Keratinocyte (primary cell): ENCODE results near the gene ASZ1. TPM values are rescaled to one million over a fixed set of nuclear protein-coding genes. Genes with fewer than 3 reads are reported as not detected.

Experiments
- DNase-seq: peaks from one replicate; pipeline ENCODE4 v3.0.0-alpha.2; 2011; ENCODE audit warnings: low read depth, missing footprints, low spot score
- FAIRE-seq: peaks from 2 replicates; lab custom pipeline; 2011; peaks lifted over from hg19 to GRCh38; lab: Jason Lieb, UNC
- H2AFZ ChIP-seq: 2 replicates; pipeline ENCODE4 v1.6.0; 2012; ENCODE audit warnings: low read length, control low read depth, inconsistent platforms; ENCODE audit not compliant: control insufficient read depth
- H3K27ac ChIP-seq: 2 replicates; pipeline ENCODE4 v1.5.1; 2011; ENCODE audit warnings: low read length; ENCODE audit not compliant: control insufficient read depth, insufficient read depth
- H3K27me3 ChIP-seq: 3 replicates; pipeline ENCODE4 v1.6.0; 2011; ENCODE audit warnings: low read length; ENCODE audit not compliant: control insufficient read depth, insufficient read depth; ENCODE audit errors: extremely low read depth
- H3K36me3 ChIP-seq, 2 experiments: 2 replicates in 1 of 2; 3 replicates in 1 of 2; pipeline ENCODE4 v1.5.1; 2011; ENCODE audit warnings: low read length in 2 of 2, mild to moderate bottlenecking in 1 of 2; ENCODE audit not compliant: control insufficient read depth in 2 of 2, insufficient read depth in 2 of 2; ENCODE audit errors: extremely low read depth in 1 of 2
- H3K4me1 ChIP-seq: 3 replicates; pipeline ENCODE4 v1.5.1; 2011; ENCODE audit warnings: low read length; ENCODE audit not compliant: control insufficient read depth, insufficient read depth; ENCODE audit errors: extremely low read depth
- H3K4me2 ChIP-seq: 3 replicates; pipeline ENCODE4 v1.6.0; 2011; ENCODE audit warnings: low read depth, low read length; ENCODE audit not compliant: control insufficient read depth, insufficient read depth; ENCODE audit errors: extremely low read depth
- H3K4me3 ChIP-seq, 3 experiments: fragments of 200-600 bp in 1 of 3; sonication (generic) in 1 of 3; 2 replicates in 2 of 3; 3 replicates in 1 of 3; pipeline ENCODE4 v1.5.1; 2011 to 2016; ENCODE audit warnings: low read length in 3 of 3, mild to moderate bottlenecking in 3 of 3, control low read depth in 2 of 3, inconsistent platforms in 1 of 3, low read depth in 1 of 3, mixed read lengths in 1 of 3, mixed run types in 1 of 3, moderate library complexity in 1 of 3; ENCODE audit not compliant: control insufficient read depth in 2 of 3, insufficient read depth in 2 of 3; ENCODE audit errors: extremely low read depth in 1 of 3
- H3K79me2 ChIP-seq: 2 replicates; pipeline ENCODE4 v1.6.0; 2012; ENCODE audit warnings: low read length; ENCODE audit not compliant: control insufficient read depth, insufficient read depth
- H3K9ac ChIP-seq: 3 replicates; pipeline ENCODE4 v1.6.0; 2011; ENCODE audit warnings: low read length; ENCODE audit not compliant: control insufficient read depth, insufficient read depth; ENCODE audit errors: extremely low read depth
- H3K9me1 ChIP-seq: 3 replicates; pipeline ENCODE4 v1.6.0; 2011; ENCODE audit warnings: low read length; ENCODE audit not compliant: control insufficient read depth, insufficient read depth; ENCODE audit errors: extremely low read depth
- H3K9me3 ChIP-seq: 2 replicates; pipeline ENCODE4 v1.5.1; 2012; ENCODE audit warnings: low read depth, low read length; ENCODE audit not compliant: control insufficient read depth
- H4K20me1 ChIP-seq: 3 replicates; pipeline ENCODE4 v1.6.0; 2011; ENCODE audit warnings: low read length; ENCODE audit not compliant: control insufficient read depth, insufficient read depth; ENCODE audit errors: extremely low read depth
- EZH2 ChIP-seq: IDR thresholded peaks from one replicate; pipeline ENCODE4 v1.6.1; 2012; ENCODE audit warnings: inconsistent platforms, mild to moderate bottlenecking, low read length, moderate library complexity
- dilution Hi-C: fragments of 300-500 bp; cut with MboI; formaldehyde crosslinking; loops from one replicate; pipeline ENCODE4 v1.7.0; 2020; ENCODE audit warnings: low sequenced_read_pairs; ENCODE audit not compliant: extremely low pct_ligation_motif_present
- polyA plus RNA-seq, 5 experiments: library from polyadenylated mRNA; depleted of rRNA in 3 of 5; stranded (reverse) in 3 of 5; stranded (forward) in 1 of 5; unstranded in 1 of 5; fragments of >200 nt; gene quantifications; 1 replicate in 1 of 5; 2 replicates in 3 of 5; 3 replicates in 1 of 5; pipeline versions ENCODE4 v1.2.1 to v1.2.3, GENCODE V29; 2011 to 2012; ENCODE audit warnings: missing spikeins in 2 of 5, low read depth in 1 of 5, low replicate concordance in 1 of 5
- TF ChIP-seq, protein P1 (sequence below), 3 experiments: IDR thresholded peaks in 1 of 3; conservative IDR thresholded peaks in 1 of 3; optimal IDR thresholded peaks in 1 of 3; 2 replicates in 2 of 3; 3 replicates in 1 of 3; pipeline versions ENCODE3 to v1.5.1; 2011; ENCODE audit warnings: low read length in 3 of 3, mild to moderate bottlenecking in 3 of 3, moderate library complexity in 2 of 3, control low read depth in 1 of 3, inconsistent platforms in 1 of 3; ENCODE audit not compliant: insufficient read depth in 2 of 3; ENCODE audit errors: extremely low read depth in 1 of 3

Gene ASZ1
- polyA plus RNA-seq, 1 donor (not counting 4 experiments of a cell fraction or from before 2014, with no cell fraction given): not detected

DNA sequence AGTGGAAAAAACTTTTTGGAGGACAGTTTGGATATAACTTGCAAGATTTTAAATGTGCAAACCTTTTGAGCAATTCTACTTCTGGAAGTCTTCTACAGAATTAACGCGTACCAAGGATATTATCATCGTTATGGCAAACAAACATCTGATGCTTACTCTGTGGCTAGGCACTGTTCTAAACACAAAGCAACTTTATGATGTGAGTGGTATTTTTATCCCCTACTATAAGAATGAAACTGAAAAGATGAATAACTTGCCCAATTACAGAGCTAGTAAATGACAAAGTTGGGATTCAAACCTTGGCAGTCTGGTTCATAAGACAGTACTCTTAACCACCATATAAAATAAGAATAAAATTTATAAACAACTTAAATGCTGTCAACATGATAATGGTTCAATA, 15.8 kb downstream of the ASZ1 start:
- dilution Hi-C loops: no loop called here
- FAIRE-seq: no peak
- no peaks in the 10 kb centered on the region for H3K36me3 ChIP-seq

DNA sequence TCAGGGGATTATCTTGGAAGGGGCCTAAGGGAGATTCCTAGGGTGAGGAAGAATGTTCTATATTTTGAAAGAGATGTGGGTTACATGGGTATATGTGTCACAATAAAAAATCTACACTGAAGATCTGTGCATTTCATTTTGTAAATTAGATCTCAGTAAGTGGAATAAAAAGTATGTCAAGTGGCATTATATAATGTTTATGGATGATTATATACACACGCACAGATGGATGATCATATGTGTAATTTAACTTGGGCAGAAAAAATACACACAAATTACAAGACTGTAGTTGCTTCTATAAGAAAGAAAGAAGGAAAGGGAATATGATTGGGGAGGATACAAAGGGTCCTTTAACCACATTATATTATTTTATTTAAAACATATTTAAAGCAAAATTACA, 18.5 kb downstream of the ASZ1 start:
- H3K27me3 ChIP-seq: no peaks in the 10 kb centered on the region
- no peaks in the 10 kb centered on the region for H3K9me1 ChIP-seq
- no peak for FAIRE-seq
- H2AFZ ChIP-seq: no peak overlapping the region
- no peak overlapping the region for H3K9ac ChIP-seq
- no peaks in the 10 kb centered on the region for H3K9me3 ChIP-seq
- no peaks in the 10 kb centered on the region for H3K36me3 ChIP-seq
- dilution Hi-C loops: no loop called here
- no peak overlapping the region for H3K4me2 ChIP-seq
- DNase-seq: no peak
- H3K4me3 ChIP-seq: no peak overlapping the region
- H3K4me1 ChIP-seq: no peaks in the 10 kb centered on the region
- H3K27ac ChIP-seq: no peak overlapping the region
- no peaks in the 10 kb centered on the region for H4K20me1 ChIP-seq
- no peak for TF ChIP-seq EZH2
- TF ChIP-seq, protein P1, sequence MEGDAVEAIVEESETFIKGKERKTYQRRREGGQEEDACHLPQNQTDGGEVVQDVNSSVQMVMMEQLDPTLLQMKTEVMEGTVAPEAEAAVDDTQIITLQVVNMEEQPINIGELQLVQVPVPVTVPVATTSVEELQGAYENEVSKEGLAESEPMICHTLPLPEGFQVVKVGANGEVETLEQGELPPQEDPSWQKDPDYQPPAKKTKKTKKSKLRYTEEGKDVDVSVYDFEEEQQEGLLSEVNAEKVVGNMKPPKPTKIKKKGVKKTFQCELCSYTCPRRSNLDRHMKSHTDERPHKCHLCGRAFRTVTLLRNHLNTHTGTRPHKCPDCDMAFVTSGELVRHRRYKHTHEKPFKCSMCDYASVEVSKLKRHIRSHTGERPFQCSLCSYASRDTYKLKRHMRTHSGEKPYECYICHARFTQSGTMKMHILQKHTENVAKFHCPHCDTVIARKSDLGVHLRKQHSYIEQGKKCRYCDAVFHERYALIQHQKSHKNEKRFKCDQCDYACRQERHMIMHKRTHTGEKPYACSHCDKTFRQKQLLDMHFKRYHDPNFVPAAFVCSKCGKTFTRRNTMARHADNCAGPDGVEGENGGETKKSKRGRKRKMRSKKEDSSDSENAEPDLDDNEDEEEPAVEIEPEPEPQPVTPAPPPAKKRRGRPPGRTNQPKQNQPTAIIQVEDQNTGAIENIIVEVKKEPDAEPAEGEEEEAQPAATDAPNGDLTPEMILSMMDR (optimal IDR thresholded peaks at IDR 0.05 in 1 of 3, IDR thresholded peaks at IDR 0.05 in 1 of 3, conservative IDR thresholded peaks at IDR 0.05 in 1 of 3; ENCODE audit: extremely low read depth in 1 of 3, insufficient read depth in 2 of 3, low read length in 3 of 3): no peak
- H3K79me2 ChIP-seq: no peaks in the 10 kb centered on the region

More for the DNA sequence above, 15.8 kb downstream of the ASZ1 start:
- no peak overlapping the region for H3K9ac ChIP-seq
- no peaks in the 10 kb centered on the region for H3K4me1 ChIP-seq
- no peaks in the 10 kb centered on the region for H3K27me3 ChIP-seq
- H3K9me3 ChIP-seq: no peaks in the 10 kb centered on the region
- TF ChIP-seq, protein P1 (optimal IDR thresholded peaks at IDR 0.05 in 1 of 3, IDR thresholded peaks at IDR 0.05 in 1 of 3, conservative IDR thresholded peaks at IDR 0.05 in 1 of 3; ENCODE audit: extremely low read depth in 1 of 3, insufficient read depth in 2 of 3, low read length in 3 of 3): no peak
- TF ChIP-seq EZH2: no peak
- no peak for DNase-seq
- no peaks in the 10 kb centered on the region for H3K79me2 ChIP-seq
- no peaks in the 10 kb centered on the region for H4K20me1 ChIP-seq
- no peak overlapping the region for H3K4me3 ChIP-seq
- no peaks in the 10 kb centered on the region for H3K9me1 ChIP-seq
- no peak overlapping the region for H2AFZ ChIP-seq
- H3K4me2 ChIP-seq: no peak overlapping the region
- no peak overlapping the region for H3K27ac ChIP-seq
